GM19372 (cell line): ENCODE results near the gene TMEM240.
"Not testable (repeated sequence)": the region's sequence is repeated elsewhere in the genome, so short reads cannot be mapped to it uniquely, and the experiment has no call there.

Source experiments
- ATAC-seq: cut with Tn5 transposase; IDR thresholded peaks from one replicate; pipeline ENCODE4 v1.9.1; 2021; ENCODE audit warnings: mild to moderate bottlenecking, low read depth, moderate library complexity; ENCODE audit not compliant: unreplicated experiment

The TMEM240 gene

DNA sequence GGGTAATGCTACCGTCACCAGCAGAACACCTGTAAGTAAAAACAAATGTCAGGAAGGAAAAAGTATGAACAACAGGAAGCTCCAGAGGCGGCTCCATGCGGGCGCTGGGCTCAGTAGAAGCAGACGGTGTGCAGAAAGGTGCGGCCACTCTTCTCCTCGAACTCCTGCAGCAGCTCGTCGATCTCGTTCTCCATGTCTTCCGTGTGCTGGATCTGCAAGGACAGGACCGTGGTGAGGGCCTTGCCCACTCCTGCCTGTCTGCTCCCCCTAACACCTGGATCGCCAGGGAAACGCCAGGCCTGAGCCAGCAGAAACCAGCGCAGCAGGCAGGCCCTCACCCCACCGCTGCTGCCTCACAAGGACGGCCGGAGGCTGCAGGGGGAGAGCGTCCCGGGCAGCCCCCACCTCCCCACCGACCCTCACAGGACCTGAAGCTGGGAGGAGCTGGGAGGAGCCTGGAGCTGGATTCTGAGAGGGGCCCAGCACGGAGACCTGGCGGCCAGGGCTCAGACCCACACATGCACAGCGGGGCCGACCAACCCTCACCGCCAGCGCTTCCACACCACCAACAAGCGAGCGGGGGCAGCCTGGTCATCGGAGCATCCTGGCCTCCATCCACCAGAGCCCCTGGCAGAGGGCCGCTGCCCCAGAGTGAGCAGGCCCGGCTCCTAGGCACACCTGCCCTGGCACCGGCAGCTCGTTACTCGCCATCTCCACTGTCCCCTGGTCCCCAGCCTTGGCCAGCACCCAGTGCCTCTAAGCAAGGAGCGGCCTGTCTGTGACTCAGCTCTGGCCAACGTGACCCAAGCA, 1.7 kb upstream of the TMEM240 start:
- no peak for ATAC-seq

DNA sequence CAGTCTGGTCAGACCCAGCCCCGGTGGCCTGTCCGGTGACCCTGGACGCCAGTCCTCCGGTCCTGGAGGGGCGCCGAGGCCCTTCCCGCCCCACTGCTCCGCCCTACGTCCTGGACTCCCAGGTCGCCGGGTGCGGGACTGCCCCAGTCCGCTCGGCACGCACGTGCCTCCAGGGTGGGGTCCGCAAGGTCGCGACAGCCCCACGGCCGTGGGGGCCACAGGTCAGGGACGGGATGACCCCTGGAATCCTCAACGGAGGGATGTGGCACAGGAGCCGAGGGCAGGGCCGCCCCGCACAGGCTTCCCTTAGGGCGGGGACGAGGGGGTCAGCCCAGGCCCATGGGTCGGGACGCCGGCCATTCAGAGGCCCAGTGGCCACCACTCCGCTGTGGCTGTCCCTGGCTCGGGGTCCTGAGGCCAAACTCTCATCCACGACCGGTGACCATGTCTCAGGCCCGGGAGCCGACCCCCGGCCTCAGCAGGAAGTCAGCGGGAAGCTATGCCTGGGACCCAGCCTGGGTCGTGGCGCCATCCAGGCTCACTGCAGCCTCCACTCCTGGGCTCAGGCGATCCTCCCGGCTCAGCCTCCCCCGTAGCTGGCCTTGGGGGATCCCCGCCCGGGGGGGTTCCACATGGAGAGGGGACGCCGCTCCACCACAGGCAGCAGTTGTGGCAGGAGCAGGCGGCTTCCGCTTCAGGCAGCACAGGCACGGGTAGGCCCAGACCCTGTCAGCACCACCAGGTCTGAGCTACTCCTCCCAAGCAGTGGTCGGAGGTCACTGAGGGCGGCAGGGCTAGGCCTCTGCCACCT, 599 bp upstream of the TMEM240 start:
- ATAC-seq: no peak

DNA sequence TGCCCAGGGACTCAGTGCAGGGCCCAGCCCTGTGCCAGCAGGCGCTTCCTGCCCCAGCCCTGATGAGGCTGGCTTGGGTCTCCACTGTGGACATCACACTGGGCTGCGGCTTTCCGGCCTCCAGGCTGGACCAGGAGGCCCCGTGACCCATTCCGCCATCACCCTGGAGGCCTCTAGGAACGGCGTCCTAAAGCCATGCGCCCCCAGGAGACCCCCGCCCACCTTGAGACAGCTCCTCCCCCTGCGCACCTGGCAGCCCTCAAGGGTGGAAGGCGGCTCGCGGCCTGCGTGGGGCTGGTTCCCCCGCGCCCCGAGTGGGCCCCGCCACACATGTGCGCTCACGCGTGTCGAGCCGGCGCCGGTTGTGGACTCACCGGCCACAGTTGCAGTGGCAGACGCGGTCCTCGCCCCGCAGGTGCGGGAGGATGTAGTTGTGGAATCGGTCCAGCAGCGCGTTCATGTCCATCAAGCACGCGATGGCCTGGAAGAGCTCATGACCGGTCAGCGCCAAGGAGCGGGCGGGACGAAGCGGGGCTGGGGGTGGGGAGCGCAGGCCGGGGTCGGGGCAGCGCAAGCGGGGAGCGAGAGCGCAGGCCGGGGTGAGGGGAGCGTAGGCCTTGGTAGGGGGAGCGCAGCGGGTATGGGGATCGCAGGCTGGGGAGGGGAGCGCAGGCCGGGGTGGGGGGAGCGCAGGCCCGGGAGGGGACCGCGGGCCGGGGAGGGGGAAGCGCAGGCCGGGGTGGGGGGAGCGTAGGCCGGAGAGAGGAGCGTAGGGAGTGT, 924 bp downstream of the TMEM240 start:
- ATAC-seq: no peak

DNA sequence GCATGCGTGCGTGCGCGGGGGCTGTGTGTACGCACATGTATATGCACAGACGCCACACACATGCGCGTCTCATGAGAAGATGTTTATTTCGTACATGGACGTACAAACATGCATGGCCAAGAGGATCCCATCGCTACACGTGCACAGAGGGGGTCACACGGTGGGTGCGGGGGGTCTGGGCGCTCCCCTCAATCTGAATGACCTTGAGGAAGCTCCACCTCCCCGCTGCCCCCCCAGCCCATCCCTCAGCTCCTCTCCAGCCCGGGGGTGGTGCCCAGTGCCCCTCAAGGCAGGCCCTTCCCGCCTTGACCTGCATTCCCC, 1.5 kb downstream of the TMEM240 start:
- no peak for ATAC-seq

DNA sequence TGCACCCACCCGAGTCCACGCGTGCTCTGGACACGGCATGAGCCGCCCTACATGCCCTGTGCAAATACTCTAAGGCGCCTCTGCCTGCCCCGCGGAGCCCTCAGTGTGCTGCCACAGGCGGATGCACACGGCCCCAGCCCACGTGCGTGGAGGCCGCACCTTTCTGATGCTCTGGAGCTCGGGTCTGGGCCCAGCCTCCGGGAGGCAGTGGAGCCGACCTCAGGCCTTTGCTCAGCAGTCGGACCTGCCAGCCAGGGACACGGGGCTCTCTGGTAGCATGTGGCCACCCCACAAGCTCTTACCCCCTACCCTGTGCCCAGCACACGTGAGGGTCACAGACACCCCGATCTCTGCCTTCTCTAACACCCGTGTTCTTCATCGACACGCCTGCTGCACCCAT, 2.1 kb downstream of the TMEM240 start:
- ATAC-seq: no peak

DNA sequence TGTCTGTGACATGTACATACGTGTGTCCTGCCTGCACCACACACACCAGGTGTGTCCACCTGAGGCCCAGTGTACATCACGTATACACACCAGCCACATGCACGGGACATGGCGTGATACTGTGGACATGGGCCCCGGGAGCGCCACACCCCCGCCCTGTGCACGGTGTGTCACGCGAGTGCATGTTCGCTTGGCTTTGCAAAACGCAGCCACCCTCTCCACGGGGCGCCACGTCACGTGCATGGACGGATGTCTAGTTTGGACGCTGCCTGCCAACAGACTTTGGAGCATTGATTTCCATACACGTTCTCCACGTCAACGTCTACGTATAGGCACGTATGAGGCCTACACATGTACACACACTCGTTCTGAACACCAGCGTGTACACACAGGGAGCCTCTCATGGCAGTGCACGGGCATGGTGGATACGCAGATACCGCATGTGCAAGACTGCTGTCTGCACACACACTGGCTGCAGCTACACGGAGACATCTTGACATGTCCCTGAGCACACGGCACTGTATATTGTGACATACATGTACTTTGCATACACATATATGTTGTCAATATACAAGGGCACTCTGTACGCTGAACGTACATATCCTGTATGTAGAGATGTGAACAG, 2.7 kb downstream of the TMEM240 start:
- no peak for ATAC-seq

DNA sequence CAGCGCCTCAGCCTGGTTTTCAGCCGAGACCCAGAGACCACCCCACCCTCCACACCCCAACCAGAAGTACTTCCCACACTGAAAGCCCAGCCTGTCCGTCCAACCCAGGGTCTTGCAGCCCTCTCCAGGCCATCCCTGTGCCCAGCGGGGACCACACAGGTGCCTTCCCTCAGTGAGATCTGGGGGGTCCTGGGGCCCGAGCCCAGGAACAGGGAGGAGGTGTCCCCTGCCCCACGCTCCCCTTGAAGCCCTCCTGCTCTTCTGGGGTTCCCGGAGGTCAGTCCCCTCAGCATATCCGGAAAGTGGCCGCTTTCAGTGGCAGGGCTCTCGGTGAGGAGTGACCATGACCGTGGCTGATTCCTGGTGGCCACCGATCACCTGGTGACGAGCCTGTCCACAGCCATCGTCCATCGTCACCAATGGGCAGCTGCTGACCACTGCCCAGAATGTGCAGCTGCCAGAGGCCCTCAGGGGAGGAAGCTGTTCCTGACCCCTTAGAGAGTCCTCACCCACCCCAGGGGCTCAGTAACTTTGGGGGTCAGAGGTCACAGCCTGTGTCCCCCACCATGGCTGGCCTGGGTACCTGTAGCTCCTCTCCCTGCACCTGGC, 3.4 kb downstream of the TMEM240 start:
- no peak for ATAC-seq

DNA sequence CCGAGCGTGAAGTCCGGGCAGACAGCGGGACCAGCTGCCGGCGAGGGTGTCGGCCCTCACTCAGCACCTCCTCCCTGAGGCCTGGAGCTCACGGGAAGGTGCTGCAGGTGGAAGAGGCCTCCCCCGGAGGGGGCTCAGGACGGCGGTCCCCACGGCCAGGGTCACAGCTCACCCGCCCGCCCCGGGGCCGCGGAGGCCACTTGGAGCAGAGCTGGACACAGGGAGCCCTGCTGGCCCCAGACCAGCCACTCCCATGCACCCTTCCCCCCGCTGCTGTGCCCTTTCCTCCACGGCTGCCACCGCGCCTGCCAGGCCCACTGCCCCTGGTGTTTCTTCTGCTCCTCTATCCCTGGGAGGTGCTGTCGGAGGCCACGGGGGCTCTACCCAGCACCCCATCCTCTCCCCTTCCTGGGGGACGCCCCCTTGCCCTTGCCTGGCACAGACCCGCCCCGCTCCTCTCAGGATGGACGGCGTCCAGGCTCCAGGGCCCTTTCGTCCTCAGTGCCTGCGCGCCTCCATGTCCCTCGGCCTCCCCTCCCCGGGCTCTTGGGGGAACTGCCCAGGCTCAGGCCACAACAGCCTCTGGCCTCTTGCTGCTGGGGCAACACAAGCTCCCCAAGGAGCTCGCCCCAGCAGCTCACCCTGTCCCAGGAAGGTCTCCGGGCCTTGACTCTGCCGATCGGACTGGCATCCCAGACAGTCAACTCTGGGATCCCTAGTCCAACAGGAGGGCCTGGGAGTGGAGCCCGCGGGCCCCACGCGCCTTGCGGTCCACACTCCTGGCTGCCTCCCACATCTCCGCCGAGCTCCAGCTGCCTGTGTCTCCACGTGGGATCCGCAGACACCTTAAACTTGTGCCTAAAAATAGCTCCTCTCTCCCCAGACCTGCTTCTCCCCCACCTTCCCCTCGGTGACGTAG, 4.1 kb downstream of the TMEM240 start:
- ATAC-seq: no peak

DNA sequence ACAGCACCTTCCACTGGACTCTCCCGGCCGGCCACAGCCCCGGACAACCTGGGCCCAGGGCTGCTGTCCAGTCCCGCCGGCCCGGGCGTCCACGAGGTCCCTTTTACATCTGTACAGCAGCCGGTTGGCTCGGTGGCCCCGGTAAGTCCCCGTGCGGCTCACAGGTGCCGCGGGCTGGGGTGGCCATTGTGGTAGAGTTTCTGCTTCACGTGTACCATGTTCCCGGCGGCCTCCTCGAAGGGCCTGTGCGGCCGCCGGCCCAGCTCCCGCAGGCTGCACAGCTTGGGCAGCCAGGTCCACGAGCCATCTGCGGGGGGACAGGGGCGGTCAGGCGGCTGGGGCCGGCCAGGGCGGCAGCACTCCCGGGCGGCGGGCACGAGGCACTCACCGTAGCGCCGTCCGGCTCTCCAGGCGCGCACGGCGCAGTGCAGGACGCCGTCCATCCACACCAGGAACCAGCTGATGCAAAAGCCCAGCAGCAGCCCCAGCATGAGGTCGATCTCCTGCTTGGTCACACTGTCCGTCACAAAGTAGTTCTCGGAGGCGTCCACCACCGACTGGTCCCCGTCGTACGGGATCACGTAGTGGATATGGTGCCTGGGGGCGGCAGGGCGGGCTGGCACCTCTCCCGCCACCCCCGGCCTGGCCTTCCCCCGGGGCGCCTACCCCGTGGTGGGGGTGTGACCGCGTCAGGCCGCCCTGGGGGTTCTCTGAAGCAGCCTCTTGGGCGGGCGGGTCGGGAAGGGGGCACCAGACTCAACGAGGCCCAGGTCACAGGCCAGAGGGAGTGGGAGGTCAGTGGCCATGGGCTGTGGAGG, 5.0 kb downstream of the TMEM240 start:
- ATAC-seq: no peak

DNA sequence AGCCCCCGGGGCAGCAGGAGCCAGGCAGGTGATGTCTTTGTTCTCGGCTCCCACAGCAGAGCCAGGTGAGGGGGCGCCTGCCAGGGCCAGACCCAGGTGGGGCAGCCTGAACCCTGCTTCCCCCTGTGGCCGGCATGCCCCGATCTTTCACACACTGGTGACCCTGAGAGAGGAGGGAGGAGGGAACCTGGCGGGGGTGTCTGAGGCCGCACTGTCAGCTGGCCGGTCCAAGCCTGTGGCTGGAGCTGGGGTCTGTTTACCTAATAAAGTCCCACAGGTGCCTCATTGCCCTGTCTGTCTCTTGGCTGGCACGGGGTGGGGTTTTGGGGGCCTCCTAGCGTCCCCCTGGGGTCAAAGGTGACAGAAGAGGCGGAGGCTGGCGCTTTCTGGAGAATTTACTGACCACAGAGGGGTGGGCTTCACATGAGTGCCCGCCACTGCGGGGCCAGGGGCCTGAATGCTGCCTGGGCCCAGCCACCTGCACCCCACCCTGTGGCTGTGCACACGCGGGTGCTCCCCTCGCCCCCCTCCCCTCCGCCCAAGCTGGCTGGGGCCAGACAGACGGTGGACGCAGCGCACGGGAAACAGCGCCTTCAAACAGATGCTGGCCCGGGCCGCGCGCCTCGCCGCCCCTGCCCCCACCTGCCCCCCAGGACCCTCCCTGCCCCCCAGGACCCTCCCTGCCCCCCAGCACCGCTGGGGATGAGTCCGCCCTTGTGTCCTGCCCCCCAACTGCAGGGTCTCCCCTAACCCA, 5.8 kb downstream of the TMEM240 start:
- no peak for ATAC-seq

DNA sequence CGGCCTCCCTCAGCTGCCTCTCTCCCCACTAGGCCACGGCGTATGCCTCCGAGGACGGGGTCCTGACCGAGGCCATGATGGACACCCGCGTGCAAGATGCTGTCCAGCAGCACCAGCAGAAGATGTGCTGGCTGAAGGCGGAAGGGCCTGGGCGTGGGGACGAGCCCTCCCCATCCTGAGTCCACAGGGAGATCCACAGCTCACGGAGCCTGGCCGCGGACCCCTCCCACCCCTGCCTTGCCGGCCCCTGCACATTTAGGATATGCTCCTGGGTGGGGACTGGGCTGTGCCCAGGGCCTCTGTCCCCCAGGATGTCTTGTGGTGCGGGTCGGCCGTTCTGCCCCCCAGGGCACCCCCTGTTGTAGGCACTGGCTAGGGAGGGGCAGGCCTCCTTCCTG, 6.5 kb downstream of the TMEM240 start:
- ATAC-seq: not testable (repeated sequence)

DNA sequence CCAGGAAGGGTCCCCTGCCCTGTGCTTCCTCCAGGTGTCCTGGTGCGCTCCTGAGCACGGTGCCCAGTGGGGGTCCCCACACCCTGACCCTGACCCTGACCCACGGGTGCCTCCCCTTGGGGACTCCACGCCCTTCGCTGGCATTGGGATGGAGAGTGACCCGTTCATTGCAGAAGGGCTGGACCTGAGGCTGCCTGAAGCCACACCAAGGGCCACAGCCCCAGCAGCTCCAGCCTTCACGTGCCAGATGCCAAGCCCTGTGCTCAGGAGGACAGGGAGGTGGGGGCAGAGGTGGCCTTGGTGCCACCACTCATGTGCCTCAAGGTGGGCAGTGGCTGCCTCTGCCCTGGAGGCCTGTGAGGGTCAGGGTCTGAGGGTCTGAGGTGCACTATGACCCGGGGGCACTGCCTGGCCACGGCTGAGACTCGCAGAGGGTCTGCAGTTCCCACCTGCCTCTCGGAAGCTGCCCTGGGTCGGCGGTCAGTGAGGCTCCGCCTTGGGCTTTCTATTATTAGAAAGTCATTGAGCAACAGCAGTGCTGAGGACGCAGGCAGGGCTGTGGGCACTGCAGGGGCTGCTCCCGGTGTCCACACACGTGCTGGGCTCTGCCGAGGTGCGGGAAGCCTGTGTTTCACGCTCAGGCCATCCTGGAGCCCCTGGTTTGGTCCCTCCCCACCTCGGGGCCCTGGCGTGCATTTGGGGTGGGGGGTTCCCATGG, 7.1 kb downstream of the TMEM240 start:
- not testable (repeated sequence) for ATAC-seq

DNA sequence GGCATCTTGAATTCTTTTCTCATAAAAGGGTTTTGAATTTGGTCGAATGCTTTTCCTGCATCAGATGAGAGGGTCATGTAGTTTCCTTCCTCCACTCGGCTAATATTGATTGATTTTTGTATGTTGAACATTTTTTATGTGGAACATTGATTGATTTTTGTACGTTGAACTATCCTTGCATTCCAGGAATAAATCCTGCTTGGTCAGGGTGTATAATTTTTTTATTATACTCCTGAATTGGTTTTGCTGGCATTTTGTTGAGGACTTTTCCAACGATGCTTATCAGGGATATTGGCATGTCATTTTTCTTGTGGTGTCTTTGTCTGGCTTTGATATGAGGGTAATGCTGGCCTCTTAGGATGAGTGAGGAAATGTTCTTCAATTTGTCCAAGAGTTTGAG, 8.5 kb downstream of the TMEM240 start:
- ATAC-seq: no peak

DNA sequence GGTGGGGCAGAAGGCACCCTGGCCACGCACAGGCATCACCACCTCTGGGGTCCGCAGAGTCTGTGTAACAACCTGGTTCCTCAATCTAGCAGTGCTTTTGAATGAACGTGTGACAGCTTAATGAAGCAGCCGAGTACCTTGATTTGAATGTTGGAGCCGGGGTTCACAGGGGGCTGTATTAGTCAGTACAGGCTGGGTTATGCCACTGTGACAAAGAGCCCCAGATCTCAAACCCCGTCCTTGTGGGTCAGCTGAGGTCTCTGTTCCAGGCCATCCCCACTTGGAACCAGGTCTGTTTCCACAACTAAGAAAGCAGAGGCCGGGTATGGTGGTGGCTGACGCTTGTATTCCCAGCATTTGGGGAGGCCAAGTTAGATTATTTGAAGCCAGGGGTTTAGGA, 10.5 kb downstream of the TMEM240 start:
- no peak for ATAC-seq

DNA sequence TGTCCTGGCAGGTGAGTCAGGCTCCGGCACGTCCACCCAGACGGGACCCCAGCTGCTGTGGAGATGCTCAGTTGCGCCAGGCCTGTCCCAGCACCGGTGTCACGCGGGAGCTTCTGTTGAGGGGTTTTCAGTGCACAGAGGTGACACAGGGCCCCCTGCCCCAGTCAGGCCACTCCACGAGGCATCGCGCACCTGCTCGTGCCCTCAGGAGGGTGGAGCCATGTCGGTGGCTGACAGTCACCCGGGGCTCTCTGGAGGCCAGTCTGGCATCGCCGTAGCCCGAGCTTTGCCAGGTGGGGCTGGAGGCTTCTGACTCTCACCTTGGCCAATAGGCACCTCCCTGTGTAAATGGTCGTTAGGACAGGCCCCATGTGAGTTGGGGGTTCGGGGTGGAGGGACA, 11.1 kb downstream of the TMEM240 start:
- no peak for ATAC-seq

DNA sequence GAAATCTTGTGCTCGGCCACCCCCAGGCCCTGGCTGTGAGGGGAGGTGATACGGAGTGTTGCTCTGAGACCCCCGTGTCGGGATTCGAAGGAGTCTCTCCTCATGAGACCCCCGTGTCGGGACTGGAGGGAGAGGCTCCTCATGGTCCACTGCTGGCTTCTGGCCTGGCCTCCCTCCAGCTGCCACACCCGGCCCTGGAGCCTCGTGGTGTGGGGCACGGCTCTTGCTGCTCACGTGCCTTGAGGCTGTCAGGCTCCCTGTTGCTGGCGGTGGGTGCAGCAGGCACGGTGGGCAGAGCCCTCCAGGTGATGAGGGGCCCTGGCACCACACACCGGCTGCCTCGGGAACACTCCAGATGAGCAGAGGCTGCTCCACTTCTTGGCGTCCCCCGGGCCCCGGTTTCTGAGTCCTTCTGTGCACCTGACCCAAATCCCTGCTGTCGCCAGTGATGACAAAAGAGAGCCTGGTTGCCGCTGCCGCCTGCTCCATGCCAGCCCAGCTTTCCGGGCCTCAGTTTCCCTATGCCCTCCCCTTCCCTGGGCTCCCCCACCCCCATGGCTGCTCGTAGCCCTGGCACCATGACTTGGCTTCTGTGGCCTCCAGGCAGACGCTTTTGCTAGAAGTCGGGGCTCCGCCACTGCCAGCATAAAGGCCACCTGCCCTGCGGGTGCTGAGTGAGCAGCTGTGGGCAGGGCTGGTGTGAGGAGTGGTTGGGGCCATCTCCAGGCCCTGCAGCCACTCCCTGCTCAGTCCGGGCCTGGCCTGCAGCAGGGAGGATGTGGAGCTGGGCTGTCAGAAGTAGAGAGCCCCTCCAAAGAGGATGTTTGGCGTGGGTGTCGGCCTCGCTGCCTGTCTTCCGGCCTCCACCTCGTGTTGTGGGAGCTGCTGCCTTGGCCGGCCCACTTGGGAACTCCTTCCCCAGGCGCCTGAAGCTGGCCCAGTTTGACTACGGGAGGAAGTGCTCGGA, 11.8 kb downstream of the TMEM240 start:
- ATAC-seq: no peak
